Measurements from ENCODE around the gene KCNK5.

Gene KCNK5

DNA sequence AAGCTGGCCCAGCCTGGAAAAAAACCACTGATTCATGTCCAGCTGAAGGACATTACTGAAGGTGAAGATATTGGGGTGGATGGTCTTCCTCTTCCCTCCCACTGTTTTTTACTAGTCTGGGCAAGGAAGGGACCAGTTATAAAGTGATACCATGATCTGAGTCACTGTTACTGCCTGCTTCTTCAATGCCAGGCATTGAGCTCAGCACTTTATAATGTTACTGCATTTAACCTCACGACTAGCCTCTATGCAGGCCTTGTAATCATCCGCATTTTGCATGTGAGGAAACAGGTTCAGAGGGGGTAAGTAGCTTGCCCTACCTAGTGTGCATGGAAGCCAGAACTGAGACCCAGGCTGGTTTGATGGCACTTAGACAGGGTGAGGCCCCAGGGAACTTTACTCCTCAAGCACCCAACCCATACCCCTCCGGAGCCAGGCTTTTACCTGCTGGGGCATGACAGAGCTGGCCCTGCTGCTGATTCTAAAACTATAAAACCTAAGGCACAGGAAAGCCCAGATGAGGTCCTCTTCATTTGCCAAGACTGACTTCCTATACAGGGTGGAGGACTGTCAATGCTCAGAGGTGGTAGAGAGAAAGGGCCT is 11.0 kb upstream of the KCNK5 start:
- no peak for TF ChIP-seq ZFX (IDR thresholded peaks at IDR 0.05; ENCODE audit: borderline replicate concordance)
- TF ChIP-seq CTCF (IDR thresholded peaks at IDR 0.05): no peak
- no peak overlapping the region for H3K27ac ChIP-seq

DNA sequence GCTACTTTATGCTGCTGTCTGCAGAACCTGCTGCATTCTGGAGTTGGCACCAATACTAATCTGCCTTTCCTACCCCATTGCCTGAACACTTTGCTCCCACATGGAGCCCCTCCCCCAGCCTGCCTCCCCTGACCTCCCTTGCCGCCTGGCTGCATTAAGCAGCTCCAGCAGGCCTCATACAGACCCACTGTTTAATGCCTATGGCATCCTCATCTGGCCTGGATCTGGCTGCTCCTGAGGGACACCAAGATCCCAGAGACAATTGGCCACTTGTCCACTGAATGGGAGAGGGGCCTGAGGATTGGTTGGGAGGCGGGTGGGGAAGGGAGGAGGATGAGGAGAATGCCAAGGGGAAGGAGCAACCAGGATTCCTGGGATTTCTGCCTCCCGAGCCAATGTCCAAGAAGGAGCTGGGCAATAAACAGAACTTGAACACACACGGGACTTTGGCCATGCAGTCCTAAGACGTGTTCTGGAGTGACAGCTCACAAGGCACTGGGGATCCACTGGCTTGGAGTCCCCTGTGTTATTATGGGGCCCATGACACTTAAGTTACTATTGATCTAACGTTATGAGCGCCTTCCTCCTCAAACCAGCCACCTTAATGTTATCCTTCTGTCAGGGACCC is 10.4 kb upstream of the KCNK5 start:
- no peak for TF ChIP-seq CTCF (IDR thresholded peaks at IDR 0.05)
- TF ChIP-seq ZFX (IDR thresholded peaks at IDR 0.05; ENCODE audit: borderline replicate concordance): no peak
- H3K27ac ChIP-seq: no peak overlapping the region

GRCh38 chr6:39236742-39237141 is 7.5 kb upstream of the KCNK5 start:
- no peak overlapping the region for H3K27ac ChIP-seq
- TF ChIP-seq ZFX (IDR thresholded peaks at IDR 0.05; ENCODE audit: borderline replicate concordance) (no peak), CTCF (IDR thresholded peaks at IDR 0.05) (no peak)

DNA sequence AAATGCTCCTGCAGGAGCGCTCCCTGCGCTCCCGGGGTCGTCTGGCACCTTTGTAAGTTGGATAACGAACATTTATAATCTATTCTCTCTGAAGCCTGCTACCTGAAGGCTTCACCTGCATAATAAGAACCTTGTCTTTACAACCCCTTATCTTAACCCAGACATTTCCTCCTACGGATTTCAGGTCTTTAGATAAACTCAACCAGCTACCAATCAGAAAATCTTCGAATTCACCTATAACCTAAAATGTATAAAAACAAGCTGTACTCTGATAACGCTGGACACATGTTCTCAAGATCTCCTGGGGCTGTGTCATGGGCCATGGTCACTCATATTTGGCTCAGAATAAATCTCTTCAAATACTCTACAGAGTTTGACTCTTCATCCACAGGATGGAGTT is 4.1 kb upstream of the KCNK5 start:
- no peak overlapping the region for H3K27ac ChIP-seq
- no peak for TF ChIP-seq ZFX (IDR thresholded peaks at IDR 0.05; ENCODE audit: borderline replicate concordance)
- no peak for TF ChIP-seq CTCF (IDR thresholded peaks at IDR 0.05)

GRCh38 chr6:39231521-39232243 is 2.4 kb upstream of the KCNK5 start:
- no peak overlapping the region for H3K27ac ChIP-seq
- no peak for TF ChIP-seq CTCF (IDR thresholded peaks at IDR 0.05)
- no peak for TF ChIP-seq ZFX (IDR thresholded peaks at IDR 0.05; ENCODE audit: borderline replicate concordance)

- H3K27ac ChIP-seq: no peak overlapping the region
- TF ChIP-seq ZFX (IDR thresholded peaks at IDR 0.05; ENCODE audit: borderline replicate concordance) (no peak), CTCF (IDR thresholded peaks at IDR 0.05) (no peak)
Measured at GRCh38 chr6:39230654-39231035, 1.4 kb upstream of the KCNK5 start.
